PC-9 (cell line): Measurements from ENCODE around the gene ZNF692. TPM values are rescaled to one million over a fixed set of nuclear protein-coding genes. Genes with fewer than 3 reads are reported as not detected.

Experiments
- BruUV-seq: library from RNA; stranded (reverse); fragments of 400-500 nt; replicated peaks from 2 replicates; lab custom pipeline; 2021; lab: Mats Ljungman, UMichigan
- CTCF ChIA-PET: fragments of 300-600 bp; sonication (Branson Sonifier 250); formaldehyde crosslinking; loops from one replicate; lab custom pipeline; 2022; ENCODE audit warnings: antibody characterized with exemption; lab: Charles Lee
- POLR2A ChIA-PET: fragments of 300-600 bp; sonication (Branson Sonifier 250); formaldehyde crosslinking; loops from one replicate; lab custom pipeline; 2022; ENCODE audit warnings: antibody characterized with exemption; ENCODE audit not compliant: unreplicated experiment; lab: Charles Lee
- DNase-seq, 2 experiments: peaks; one replicate each; pipeline versions ENCODE4 v3.0.0 to v3.0.0-alpha.2; 2015 to 2022; ENCODE audit warnings: mixed read lengths in 1 of 2
- H2AFZ ChIP-seq: fragments of 200-600 bp; sonication (generic); 2 replicates; pipeline ENCODE4 v1.8.1; 2017; ENCODE audit warnings: antibody characterized with exemption
- H3F3A ChIP-seq: fragments of 200-600 bp; sonication (generic); 2 replicates; pipeline ENCODE4 v1.8.1; 2017; ENCODE audit warnings: antibody characterized with exemption, mild to moderate bottlenecking, low read depth; ENCODE audit not compliant: insufficient read depth
- H3K27ac ChIP-seq: fragments of 200-600 bp; sonication (generic); 2 replicates; pipeline ENCODE4 v1.6.1; 2016; ENCODE audit warnings: mixed run types
- H3K27me3 ChIP-seq: fragments of 200-600 bp; sonication (generic); 2 replicates; pipeline ENCODE4 v1.6.1; 2016; ENCODE audit warnings: low read depth, mixed run types; ENCODE audit not compliant: insufficient read depth
- H3K36me3 ChIP-seq: fragments of 200-600 bp; sonication (generic); 2 replicates; pipeline ENCODE4 v1.6.1; 2016; ENCODE audit warnings: low read depth, mixed run types
- H3K4me1 ChIP-seq: fragments of 200-600 bp; sonication (generic); replicated peaks from 2 replicates; pipeline ENCODE4 v1.6.1; 2016; ENCODE audit warnings: mixed run types; ENCODE audit not compliant: insufficient read depth
- H3K4me2 ChIP-seq: fragments of 200-600 bp; sonication (generic); 2 replicates; pipeline ENCODE4 v1.6.1; 2017; ENCODE audit warnings: mixed run types
- H3K4me3 ChIP-seq: fragments of 200-600 bp; sonication (generic); 2 replicates; pipeline ENCODE4 v1.6.1; 2016; ENCODE audit warnings: mixed run types
- H3K79me2 ChIP-seq: fragments of 200-600 bp; sonication (generic); 2 replicates; pipeline ENCODE4 v1.6.1; 2017; ENCODE audit warnings: low read depth, mixed run types
- H3K9me2 ChIP-seq: fragments of 200-600 bp; sonication (generic); 2 replicates; pipeline ENCODE4 v1.8.1; 2017; ENCODE audit warnings: mild to moderate bottlenecking; ENCODE audit not compliant: insufficient read depth
- H3K9me3 ChIP-seq: fragments of 200-600 bp; sonication (generic); 2 replicates; pipeline ENCODE4 v1.8.1; 2016; ENCODE audit warnings: low read depth; ENCODE audit not compliant: insufficient read depth
- H4K20me1 ChIP-seq: fragments of 200-600 bp; sonication (generic); 2 replicates; pipeline ENCODE4 v1.8.1; 2017; ENCODE audit not compliant: insufficient read depth
- EZH2 ChIP-seq: fragments of 200-600 bp; sonication (generic); IDR thresholded peaks from 2 replicates; pipeline ENCODE4 v1.8.0; 2017; ENCODE audit warnings: antibody characterized with exemption, low read depth
- intact Hi-C: fragments of 100-400 bp; cut with micrococcal nuclease; formaldehyde crosslinking; loops from one replicate; pipeline ENCODE4 v1.10.0; 2022; ENCODE audit not compliant: unreplicated experiment
- total RNA-seq: library from RNA; stranded (reverse); gene quantifications from 2 replicates; pipeline ENCODE4 v1.2.3, GENCODE V29; 2021
- TF ChIP-seq, protein P1 (sequence below): fragments of 200-600 bp; sonication (generic); conservative IDR thresholded peaks from 2 replicates; pipeline ENCODE4 v1.6.1; 2017; ENCODE audit warnings: mixed run types, antibody characterized with exemption, mild to moderate bottlenecking, moderate library complexity

The ZNF692 gene
- total RNA-seq, 1 experiment from 2014 or later: 46.6 TPM

DNA sequence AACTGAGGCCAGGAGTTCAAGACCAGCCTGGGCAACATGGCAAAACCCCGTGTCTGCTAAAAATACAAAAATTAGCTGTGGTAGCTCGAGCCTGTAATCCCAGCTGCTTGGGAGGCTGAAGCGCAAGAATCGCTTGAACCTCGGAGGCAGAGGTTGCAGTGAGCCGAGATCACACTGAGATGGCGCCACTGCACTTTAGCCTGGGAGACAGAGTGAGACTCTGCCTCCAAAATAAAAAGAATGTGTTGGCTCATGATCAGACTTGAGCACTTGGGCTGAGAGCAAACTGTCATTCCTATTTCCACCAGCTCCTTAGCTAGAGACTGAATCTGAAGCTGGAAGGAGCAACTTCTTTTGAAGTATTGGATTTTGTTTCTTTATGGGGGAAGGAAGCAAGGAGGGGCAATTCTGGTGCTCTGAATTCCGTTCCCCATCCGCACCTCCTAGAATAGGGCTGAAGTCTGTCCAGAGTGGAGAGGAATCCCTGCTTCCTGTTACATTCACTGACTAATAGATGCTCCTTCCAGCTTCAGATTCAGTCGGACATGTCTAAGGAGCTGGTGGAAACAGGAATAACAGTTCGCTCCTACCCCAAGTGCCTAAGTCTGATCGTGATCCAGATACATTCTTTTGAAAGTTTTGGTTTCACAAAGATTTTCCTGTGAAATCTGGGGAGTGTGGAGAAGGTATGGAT, 17.0 kb downstream of the ZNF692 start:
- intact Hi-C loops: no loop called here
- CTCF ChIA-PET: no interaction called here
- POLR2A ChIA-PET: no interaction called here
- H3K27ac ChIP-seq: no peak overlapping the region
- H2AFZ ChIP-seq: no peak overlapping the region
- no peaks in the 10 kb centered on the region for H3K9me3 ChIP-seq
- peaks cover 3% of the 10 kb centered on the region; the same call in 1 of the 2 replicates for H3F3A ChIP-seq
- no peak overlapping the region for H3K4me3 ChIP-seq
- no peaks in the 10 kb centered on the region for H4K20me1 ChIP-seq
- peaks cover 11% of the 10 kb centered on the region; the same call in 1 of the 2 replicates for H3K4me1 ChIP-seq
- no peaks in the 10 kb centered on the region for H3K36me3 ChIP-seq
- H3K79me2 ChIP-seq: peaks cover 20% of the 10 kb centered on the region
- TF ChIP-seq EZH2: no peak
- TF ChIP-seq, protein P1, sequence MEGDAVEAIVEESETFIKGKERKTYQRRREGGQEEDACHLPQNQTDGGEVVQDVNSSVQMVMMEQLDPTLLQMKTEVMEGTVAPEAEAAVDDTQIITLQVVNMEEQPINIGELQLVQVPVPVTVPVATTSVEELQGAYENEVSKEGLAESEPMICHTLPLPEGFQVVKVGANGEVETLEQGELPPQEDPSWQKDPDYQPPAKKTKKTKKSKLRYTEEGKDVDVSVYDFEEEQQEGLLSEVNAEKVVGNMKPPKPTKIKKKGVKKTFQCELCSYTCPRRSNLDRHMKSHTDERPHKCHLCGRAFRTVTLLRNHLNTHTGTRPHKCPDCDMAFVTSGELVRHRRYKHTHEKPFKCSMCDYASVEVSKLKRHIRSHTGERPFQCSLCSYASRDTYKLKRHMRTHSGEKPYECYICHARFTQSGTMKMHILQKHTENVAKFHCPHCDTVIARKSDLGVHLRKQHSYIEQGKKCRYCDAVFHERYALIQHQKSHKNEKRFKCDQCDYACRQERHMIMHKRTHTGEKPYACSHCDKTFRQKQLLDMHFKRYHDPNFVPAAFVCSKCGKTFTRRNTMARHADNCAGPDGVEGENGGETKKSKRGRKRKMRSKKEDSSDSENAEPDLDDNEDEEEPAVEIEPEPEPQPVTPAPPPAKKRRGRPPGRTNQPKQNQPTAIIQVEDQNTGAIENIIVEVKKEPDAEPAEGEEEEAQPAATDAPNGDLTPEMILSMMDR: peak; percentile 36; the same call in 1 of the 2 replicates
- no peak for DNase-seq
- BruUV-seq: no TSS peak
- no peaks in the 10 kb centered on the region for H3K9me2 ChIP-seq
- H3K4me2 ChIP-seq: no peak overlapping the region
- H3K27me3 ChIP-seq: no peaks in the 10 kb centered on the region

GRCh38 chr1:248840946-248841345, 17.9 kb downstream of the ZNF692 start:
- intact Hi-C loops: no loop called here
- Histone ChIP-seq H3K27ac (no peak overlapping the region), H3F3A (peaks cover 3% of the 10 kb centered on the region; the same call in 1 of the 2 replicates), H3K36me3 (no peaks in the 10 kb centered on the region), H3K4me2 (no peak overlapping the region), H3K9me3 (no peaks in the 10 kb centered on the region), H3K27me3 (no peaks in the 10 kb centered on the region), H3K4me1 (peaks cover 11% of the 10 kb centered on the region; the same call in 1 of the 2 replicates), H2AFZ (no peak overlapping the region), H3K9me2 (no peaks in the 10 kb centered on the region), H4K20me1 (no peaks in the 10 kb centered on the region), H3K4me3 (no peak overlapping the region), H3K79me2 (peaks cover 20% of the 10 kb centered on the region)
- DNase-seq: no peak
- no TSS peak for BruUV-seq
- no peak for TF ChIP-seq EZH2
- TF ChIP-seq, protein P1: no peak
- POLR2A ChIA-PET: no interaction called here
- CTCF ChIA-PET: no interaction called here

DNA sequence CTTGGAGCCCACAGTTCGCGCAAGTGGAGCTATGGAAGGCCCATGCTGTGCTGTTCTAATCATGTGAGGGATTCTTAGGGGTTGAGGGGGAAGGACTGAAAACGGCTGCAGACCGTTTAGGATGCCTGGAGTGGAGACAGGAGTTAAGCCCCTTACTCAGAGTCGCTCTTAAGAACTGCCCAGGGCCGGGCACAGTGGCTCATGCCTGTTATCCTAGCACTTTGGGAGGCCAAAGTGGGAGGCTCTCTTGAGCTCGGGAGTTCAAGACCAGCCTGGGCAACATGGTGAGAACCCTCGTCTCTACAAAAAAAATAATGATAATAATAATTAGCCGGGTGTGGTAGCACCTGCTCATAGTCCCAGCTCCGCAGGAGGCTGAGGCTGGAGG, 19.7 kb downstream of the ZNF692 start:
- H3K27ac ChIP-seq: peak overlapping the region; percentile 88
- ChIA-PET CTCF (interaction anchor here (0.7 kb wide), 1 partner anchor 19 kb away, joined by 17 read pairs; the partner anchor contains the start of gene ZNF692), POLR2A (interaction anchor here (0.6 to 1.2 kb wide), 2 partner anchors 19 to 30 kb away, joined by 3 to 5 read pairs; no protein-coding TSS in a partner anchor)
- no peaks in the 10 kb centered on the region for H3K9me3 ChIP-seq
- intact Hi-C loops: loop anchor here (2.0 kb wide), 1 partner anchor 68 kb away; the partner anchor contains the start of gene PGBD2
- DNase-seq: no peak
- no peaks in the 10 kb centered on the region for H3K9me2 ChIP-seq
- H3K4me1 ChIP-seq: peaks cover 11% of the 10 kb centered on the region; the same call in 1 of the 2 replicates
- H3K4me3 ChIP-seq: peak overlapping the region; percentile 83
- TSS peak; percentile 50 for BruUV-seq
- no peaks in the 10 kb centered on the region for H4K20me1 ChIP-seq
- TF ChIP-seq, protein P1: no peak
- TF ChIP-seq EZH2: no peak
- H3K79me2 ChIP-seq: peaks cover 20% of the 10 kb centered on the region
- H2AFZ ChIP-seq: peak overlapping the region; percentile 93
- peak overlapping the region; percentile 95 for H3K4me2 ChIP-seq
- no peaks in the 10 kb centered on the region for H3K36me3 ChIP-seq
- no peaks in the 10 kb centered on the region for H3K27me3 ChIP-seq
- H3F3A ChIP-seq: peaks cover 3% of the 10 kb centered on the region; the same call in 1 of the 2 replicates
